ENCODE results near the gene NSUN7. TPM values are rescaled to one million over a fixed set of nuclear protein-coding genes. Genes with fewer than 3 reads are reported as not detected.

Gene NSUN7
- total RNA-seq, 1 donor from 2014 or later = 4.7 TPM

GRCh38 chr4:40845154-40845835 lies 95.5 kb downstream of the NSUN7 start:
- no peak for TF ChIP-seq CTCF (conservative IDR thresholded peaks at IDR 0.05)
- Mint-ChIP-seq H3K27ac (ENCODE audit: unreplicated experiment) (peak overlapping the region; percentile 68), H3K4me1 (peaks cover 56% of the 10 kb centered on the region), H3K27me3 (ENCODE audit: low read depth) (no peaks in the 10 kb centered on the region), H3K36me3 (ENCODE audit: low read depth) (no peaks in the 10 kb centered on the region), H3K9me3 (no peaks in the 10 kb centered on the region), H3K4me3 (peak overlapping the region; percentile 36)
- no peak for DNase-seq (ENCODE audit: low read depth, low spot score)

- Mint-ChIP-seq H3K9me3 (no peaks in the 10 kb centered on the region), H3K4me3 (peak overlapping the region; percentile 31), H3K4me1 (peaks cover 57% of the 10 kb centered on the region), H3K27ac (ENCODE audit: unreplicated experiment) (peak overlapping the region; percentile 78), H3K36me3 (ENCODE audit: low read depth) (no peaks in the 10 kb centered on the region), H3K27me3 (ENCODE audit: low read depth) (no peaks in the 10 kb centered on the region)
- no peak for TF ChIP-seq CTCF (conservative IDR thresholded peaks at IDR 0.05)
- DNase-seq (ENCODE audit: low read depth, low spot score) = no peak
These were observed 96.8 kb downstream of the NSUN7 start for GRCh38 chr4:40846532-40846931.

GRCh38 chr4:40848251-40848650 lies 98.5 kb downstream of the NSUN7 start:
- no peak for DNase-seq (ENCODE audit: low read depth, low spot score)
- Mint-ChIP-seq H3K4me3 (no peak overlapping the region), H3K27ac (ENCODE audit: unreplicated experiment) (no peak overlapping the region), H3K36me3 (ENCODE audit: low read depth) (peaks cover 5% of the 10 kb centered on the region), H3K9me3 (no peaks in the 10 kb centered on the region), H3K27me3 (ENCODE audit: low read depth) (no peaks in the 10 kb centered on the region), H3K4me1 (peaks cover 50% of the 10 kb centered on the region)
- no peak for TF ChIP-seq CTCF (conservative IDR thresholded peaks at IDR 0.05)

- Mint-ChIP-seq H3K27ac (ENCODE audit: unreplicated experiment) (peak overlapping the region; percentile 83), H3K4me1 (peaks cover 53% of the 10 kb centered on the region), H3K36me3 (ENCODE audit: low read depth) (peaks cover 7% of the 10 kb centered on the region), H3K4me3 (peak overlapping the region; percentile 34), H3K9me3 (no peaks in the 10 kb centered on the region), H3K27me3 (ENCODE audit: low read depth) (no peaks in the 10 kb centered on the region)
- no peak for DNase-seq (ENCODE audit: low read depth, low spot score)
- TF ChIP-seq CTCF (conservative IDR thresholded peaks at IDR 0.05) = no peak
These were observed 99.2 kb downstream of the NSUN7 start for GRCh38 chr4:40848940-40849339.

GRCh38 chr4:40850496-40850895 lies 100.7 kb downstream of the NSUN7 start:
- Mint-ChIP-seq H3K27me3 (ENCODE audit: low read depth) (no peaks in the 10 kb centered on the region), H3K27ac (ENCODE audit: unreplicated experiment) (no peak overlapping the region), H3K9me3 (no peaks in the 10 kb centered on the region), H3K4me3 (no peak overlapping the region), H3K36me3 (ENCODE audit: low read depth) (peaks cover 10% of the 10 kb centered on the region), H3K4me1 (peaks cover 60% of the 10 kb centered on the region)
- DNase-seq (ENCODE audit: low read depth, low spot score) = no peak
- TF ChIP-seq CTCF (conservative IDR thresholded peaks at IDR 0.05) = no peak
